Spleen (tissue), 7 donors: Measurements from ENCODE around the gene CD226.

Source experiments
- CTCF ChIP-seq, 11 experiments: fragments of 200-600 bp in 7 of 11; fragments of 450-650 bp in 4 of 11; sonication (generic) in 4 of 11; IDR thresholded peaks in 8 of 11; conservative IDR thresholded peaks in 3 of 11; 1 replicate in 7 of 11; 2 replicates in 4 of 11; pipeline versions ENCODE4 v1.4.0 to v1.8.0; 2016 to 2021; ENCODE audit warnings: antibody characterized with exemption in 11 of 11, inconsistent platforms in 4 of 11, mild to moderate bottlenecking in 1 of 11
- POLR2AphosphoS5 ChIP-seq, 3 donors: sonication (generic); formaldehyde crosslinking; IDR thresholded peaks; one replicate each; pipeline ENCODE4 v1.5.1; 2017; ENCODE audit warnings: antibody characterized with exemption in 3 of 3
- donor health status: DM: no; HTN: no; CAD: no; lungs with moderate emphysema.
- donor health status: DM: no; HTN: no; CAD: no.
- donor health status: DM: no; HTN: no; CAD: no.

DNA sequence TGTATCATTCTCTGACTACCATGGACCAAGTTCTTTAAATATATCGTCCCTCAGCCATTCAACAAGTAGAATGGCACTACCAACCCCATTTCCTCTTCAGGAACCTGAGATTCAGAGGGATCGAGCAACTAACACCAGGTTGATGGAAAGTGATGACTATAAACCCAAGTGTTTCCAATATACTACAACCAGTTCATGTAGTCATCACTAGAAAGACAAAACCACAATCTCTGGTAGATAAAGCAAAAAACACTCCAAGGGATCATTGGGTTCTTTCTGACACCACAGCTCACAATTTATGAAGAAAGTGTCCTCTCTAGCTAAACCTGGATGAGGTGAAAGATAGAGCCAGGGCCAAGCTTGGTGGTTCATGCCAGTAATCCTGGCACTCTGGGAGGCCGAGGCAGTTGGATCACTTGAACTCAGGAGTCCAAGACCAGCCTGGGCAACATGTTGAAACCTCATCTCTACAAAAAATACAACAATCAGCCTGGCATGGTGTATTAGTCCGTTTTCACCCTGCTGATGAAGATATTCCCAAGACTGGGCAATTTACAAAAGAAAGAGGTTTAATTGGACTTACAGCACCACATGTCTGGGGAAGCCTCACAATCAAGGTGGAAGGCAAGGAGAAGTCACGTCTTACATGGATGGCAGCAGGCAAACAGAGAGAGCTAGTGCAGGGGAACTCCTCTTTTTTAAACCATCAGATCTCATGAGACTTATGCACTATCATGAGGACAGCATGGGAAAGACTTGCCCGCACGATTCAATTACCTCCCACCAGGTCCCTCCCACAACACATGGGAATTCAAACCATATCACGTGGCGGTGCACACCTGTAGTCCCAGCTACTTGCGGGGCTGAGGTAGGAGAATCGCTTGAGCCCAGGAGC is 2.2 kb downstream of the CD226 start:
- TF ChIP-seq CTCF (IDR thresholded peaks at IDR 0.05 in 8 of 11, conservative IDR thresholded peaks at IDR 0.05 in 3 of 11) (no peak), POLR2AphosphoS5 (IDR thresholded peaks at IDR 0.05) (no peak)
